Measurements from ENCODE around the gene HYDIN. TPM values are rescaled to one million over a fixed set of nuclear protein-coding genes. Genes with fewer than 3 reads are reported as not detected.
"Not testable (repeated sequence)": the region's sequence is repeated elsewhere in the genome, so short reads cannot be mapped to it uniquely, and the experiment has no call there.

Gene HYDIN
- total and polyA plus RNA-seq, 3 experiments from 2014 or later = not detected

DNA sequence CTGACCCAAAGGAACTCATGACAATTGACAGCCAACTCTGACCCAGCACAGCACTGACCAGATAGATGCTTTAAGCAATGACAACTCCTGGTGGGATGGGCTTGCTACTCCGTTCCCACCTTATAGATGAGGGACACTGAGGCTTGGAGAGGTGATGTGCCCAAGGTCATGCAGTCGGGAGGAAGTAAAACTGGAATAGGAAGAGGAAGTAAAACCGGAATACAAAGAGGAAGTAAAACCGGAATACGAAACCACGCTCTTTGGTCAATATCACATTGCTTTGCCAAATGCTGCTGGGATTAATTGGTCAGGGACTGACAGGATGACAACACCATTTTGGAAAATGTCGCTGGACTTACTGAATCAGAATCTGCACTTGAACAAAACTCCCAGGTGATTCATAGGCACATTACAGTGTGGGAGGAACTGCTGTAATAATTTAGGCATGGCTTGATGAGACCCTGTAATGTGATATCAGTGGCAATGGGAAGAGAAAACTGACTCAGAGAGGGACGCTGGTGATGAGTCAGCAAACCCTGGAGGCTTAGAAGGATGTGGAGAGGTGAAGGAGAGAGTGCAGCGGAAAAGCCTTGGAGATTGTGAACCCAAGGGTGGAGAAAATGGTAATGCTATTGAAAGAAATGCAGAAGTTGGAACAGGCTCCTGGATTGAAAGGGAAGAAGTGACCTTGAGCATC is 243.4 kb downstream of the HYDIN start:
- CTCF ChIA-PET; H3K36me3 ChIP-seq (ENCODE audit: insufficient read depth, low read length); POLR2A ChIA-PET; H3K4me3 ChIP-seq (ENCODE audit: low read length); DNase-seq; H3K36me3 Mint-ChIP-seq; H3K4me1 Mint-ChIP-seq; H3K9me3 ChIP-seq (ENCODE audit: low read length); H3K27ac ChIP-seq (ENCODE audit: low read depth, low read length); H3K27me3 ChIP-seq (ENCODE audit: insufficient read depth, low read length, poor library complexity, severe bottlenecking); H3K27ac Mint-ChIP-seq; H3K4me3 Mint-ChIP-seq; H3K9me3 Mint-ChIP-seq; H3K4me1 ChIP-seq (ENCODE audit: insufficient read depth, low read length); H3K27me3 Mint-ChIP-seq: not testable (repeated sequence)

- H3K4me1 ChIP-seq (ENCODE audit: insufficient read depth, low read length); H3K27me3 Mint-ChIP-seq; H3K9me3 Mint-ChIP-seq; DNase-seq; H3K36me3 ChIP-seq (ENCODE audit: insufficient read depth, low read length); H3K36me3 Mint-ChIP-seq; H3K9me3 ChIP-seq (ENCODE audit: low read length); H3K27ac ChIP-seq (ENCODE audit: low read depth, low read length); CTCF ChIA-PET; H3K27me3 ChIP-seq (ENCODE audit: insufficient read depth, low read length, poor library complexity, severe bottlenecking); H3K4me3 ChIP-seq (ENCODE audit: low read length); H3K27ac Mint-ChIP-seq; H3K4me3 Mint-ChIP-seq; H3K4me1 Mint-ChIP-seq; POLR2A ChIA-PET: not testable (repeated sequence)
Observed at GRCh38 chr16:70984675-70985074, 245.8 kb downstream of the HYDIN start.

GRCh38 chr16:70968332-70968731 is 262.2 kb downstream of the HYDIN start:
- CTCF ChIA-PET = not testable (repeated sequence)

GRCh38 chr16:70960169-70960568 is 270.4 kb downstream of the HYDIN start:
- H3K36me3 ChIP-seq (ENCODE audit: insufficient read depth, low read length); H3K4me3 Mint-ChIP-seq; H3K27me3 ChIP-seq (ENCODE audit: insufficient read depth, low read length, poor library complexity, severe bottlenecking); H3K9me3 Mint-ChIP-seq; H3K4me1 ChIP-seq (ENCODE audit: insufficient read depth, low read length); H3K27ac ChIP-seq (ENCODE audit: low read depth, low read length); POLR2A ChIA-PET; H3K4me3 ChIP-seq (ENCODE audit: low read length); H3K27ac Mint-ChIP-seq; DNase-seq; H3K9me3 ChIP-seq (ENCODE audit: low read length); CTCF ChIA-PET; H3K27me3 Mint-ChIP-seq; H3K36me3 Mint-ChIP-seq; H3K4me1 Mint-ChIP-seq: not testable (repeated sequence)

More at GRCh38 chr16:70968332-70968731, 262.2 kb downstream of the HYDIN start:
- H3K4me3 ChIP-seq (ENCODE audit: low read length); H3K27me3 ChIP-seq (ENCODE audit: insufficient read depth, low read length, poor library complexity, severe bottlenecking); H3K4me3 Mint-ChIP-seq; H3K9me3 Mint-ChIP-seq; H3K36me3 ChIP-seq (ENCODE audit: insufficient read depth, low read length); H3K4me1 Mint-ChIP-seq; H3K9me3 ChIP-seq (ENCODE audit: low read length); H3K27me3 Mint-ChIP-seq; H3K27ac Mint-ChIP-seq; H3K4me1 ChIP-seq (ENCODE audit: insufficient read depth, low read length); DNase-seq; H3K36me3 Mint-ChIP-seq; POLR2A ChIA-PET; H3K27ac ChIP-seq (ENCODE audit: low read depth, low read length): not testable (repeated sequence)

GRCh38 chr16:70954922-70955321 is 275.6 kb downstream of the HYDIN start:
- H3K4me1 ChIP-seq (ENCODE audit: insufficient read depth, low read length); H3K4me3 Mint-ChIP-seq; CTCF ChIA-PET; H3K4me1 Mint-ChIP-seq; H3K36me3 ChIP-seq (ENCODE audit: insufficient read depth, low read length); H3K27me3 ChIP-seq (ENCODE audit: insufficient read depth, low read length, poor library complexity, severe bottlenecking); H3K9me3 ChIP-seq (ENCODE audit: low read length); DNase-seq; H3K9me3 Mint-ChIP-seq; H3K27me3 Mint-ChIP-seq; H3K4me3 ChIP-seq (ENCODE audit: low read length); H3K27ac Mint-ChIP-seq; H3K27ac ChIP-seq (ENCODE audit: low read depth, low read length); POLR2A ChIA-PET; H3K36me3 Mint-ChIP-seq: not testable (repeated sequence)

- H3K4me1 Mint-ChIP-seq; H3K4me3 Mint-ChIP-seq; H3K4me1 ChIP-seq (ENCODE audit: insufficient read depth, low read length); H3K36me3 Mint-ChIP-seq; H3K9me3 Mint-ChIP-seq; H3K27ac Mint-ChIP-seq; H3K4me3 ChIP-seq (ENCODE audit: low read length); H3K36me3 ChIP-seq (ENCODE audit: insufficient read depth, low read length); H3K27me3 ChIP-seq (ENCODE audit: insufficient read depth, low read length, poor library complexity, severe bottlenecking); DNase-seq; CTCF ChIA-PET; H3K27ac ChIP-seq (ENCODE audit: low read depth, low read length); POLR2A ChIA-PET; H3K27me3 Mint-ChIP-seq; H3K9me3 ChIP-seq (ENCODE audit: low read length): not testable (repeated sequence)
Observed at GRCh38 chr16:70953824-70954223, 276.7 kb downstream of the HYDIN start.

GRCh38 chr16:70943551-70943950 is 287.0 kb downstream of the HYDIN start:
- H3K27ac ChIP-seq (ENCODE audit: low read depth, low read length); CTCF ChIA-PET; H3K36me3 Mint-ChIP-seq; H3K27me3 ChIP-seq (ENCODE audit: insufficient read depth, low read length, poor library complexity, severe bottlenecking); POLR2A ChIA-PET; H3K4me3 ChIP-seq (ENCODE audit: low read length); H3K4me1 ChIP-seq (ENCODE audit: insufficient read depth, low read length); H3K9me3 ChIP-seq (ENCODE audit: low read length); H3K9me3 Mint-ChIP-seq; H3K4me3 Mint-ChIP-seq; H3K4me1 Mint-ChIP-seq; H3K27ac Mint-ChIP-seq; H3K27me3 Mint-ChIP-seq; DNase-seq; H3K36me3 ChIP-seq (ENCODE audit: insufficient read depth, low read length): not testable (repeated sequence)

GRCh38 chr16:70939690-70940359 is 290.7 kb downstream of the HYDIN start:
- H3K9me3 Mint-ChIP-seq; H3K4me1 Mint-ChIP-seq; H3K27ac Mint-ChIP-seq; H3K27me3 ChIP-seq (ENCODE audit: insufficient read depth, low read length, poor library complexity, severe bottlenecking); H3K4me1 ChIP-seq (ENCODE audit: insufficient read depth, low read length); H3K4me3 ChIP-seq (ENCODE audit: low read length); H3K4me3 Mint-ChIP-seq; H3K36me3 Mint-ChIP-seq; DNase-seq; H3K27ac ChIP-seq (ENCODE audit: low read depth, low read length); H3K36me3 ChIP-seq (ENCODE audit: insufficient read depth, low read length); POLR2A ChIA-PET; H3K9me3 ChIP-seq (ENCODE audit: low read length); H3K27me3 Mint-ChIP-seq; CTCF ChIA-PET: not testable (repeated sequence)
